RCC 7860 (cell line): Measurements from ENCODE around the gene ASGR1.

Experiments used
- DNase-seq: peaks from one replicate; pipeline ENCODE4 v3.0.0-alpha.2; 2015; ENCODE audit warnings: low spot score
- FAIRE-seq: peaks from 2 replicates; lab custom pipeline; 2012; peaks lifted over from hg19 to GRCh38; lab: Jason Lieb, UNC

Gene ASGR1

GRCh38 chr17:7216242-7217112 is 37.3 kb upstream of the ASGR1 start:
- no peak for FAIRE-seq
- DNase-seq, result no peak

GRCh38 chr17:7215652-7216180 is 36.5 kb upstream of the ASGR1 start:
- FAIRE-seq (no peak), DNase-seq (no peak)

- FAIRE-seq (no peak), DNase-seq (no peak)
Observed at GRCh38 chr17:7215136-7215638, 36.0 kb upstream of the ASGR1 start.

- DNase-seq, result peak; percentile 80
Observed at GRCh38 chr17:7214300-7215135, 35.3 kb upstream of the ASGR1 start.

GRCh38 chr17:7213895-7214299 is 34.7 kb upstream of the ASGR1 start:
- FAIRE-seq, result no peak

More at GRCh38 chr17:7214300-7215135, 35.3 kb upstream of the ASGR1 start:
- FAIRE-seq, result peak; percentile 73

GRCh38 chr17:7211491-7212273 is 32.5 kb upstream of the ASGR1 start:
- DNase-seq (no peak), FAIRE-seq (no peak)

More at GRCh38 chr17:7213895-7214299, 34.7 kb upstream of the ASGR1 start:
- peak; percentile 57 for DNase-seq

- FAIRE-seq, result no peak
Observed at GRCh38 chr17:7208754-7209460, 29.7 kb upstream of the ASGR1 start.

GRCh38 chr17:7208027-7208571 is 28.9 kb upstream of the ASGR1 start:
- DNase-seq, result no peak
- FAIRE-seq, result no peak

More at GRCh38 chr17:7208754-7209460, 29.7 kb upstream of the ASGR1 start:
- DNase-seq, result no peak

GRCh38 chr17:7207120-7208001 is 28.2 kb upstream of the ASGR1 start:
- DNase-seq (no peak), FAIRE-seq (no peak)

- DNase-seq (no peak), FAIRE-seq (no peak)
Observed at GRCh38 chr17:7205561-7205960, 26.4 kb upstream of the ASGR1 start.

- DNase-seq (no peak), FAIRE-seq (no peak)
Observed at GRCh38 chr17:7204828-7205461, 25.8 kb upstream of the ASGR1 start.

GRCh38 chr17:7204336-7204735 is 25.2 kb upstream of the ASGR1 start:
- DNase-seq (no peak), FAIRE-seq (no peak)

- DNase-seq (no peak), FAIRE-seq (no peak)
Observed at GRCh38 chr17:7203391-7203790, 24.2 kb upstream of the ASGR1 start.

- FAIRE-seq (no peak), DNase-seq (no peak)
Observed at GRCh38 chr17:7196651-7197401, 17.7 kb upstream of the ASGR1 start.

- FAIRE-seq, result no peak
- no peak for DNase-seq
Observed at GRCh38 chr17:7195971-7196370, 16.8 kb upstream of the ASGR1 start.

GRCh38 chr17:7192271-7192937 is 13.2 kb upstream of the ASGR1 start:
- FAIRE-seq, result no peak
- no peak for DNase-seq
